Measurements from ENCODE around the gene CISH.

The CISH gene

DNA sequence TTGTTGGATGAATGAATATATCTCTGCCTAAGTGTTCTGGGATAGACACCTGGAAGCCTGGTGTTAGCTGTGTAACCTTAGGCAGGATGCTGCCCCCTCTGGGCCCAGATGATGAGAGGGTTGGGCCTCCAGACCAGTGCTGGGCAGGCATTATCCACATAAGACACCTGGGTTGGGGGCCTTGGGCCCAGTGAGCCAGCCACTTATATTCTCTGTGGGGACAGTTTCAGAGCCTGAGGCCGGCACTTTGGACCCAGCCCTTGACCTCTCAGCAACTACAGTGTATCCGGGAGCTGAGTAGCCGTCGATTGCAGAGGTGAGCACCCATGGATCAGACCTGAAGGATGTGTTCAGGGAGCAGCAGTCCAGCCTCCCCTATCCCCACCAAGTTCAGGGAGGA, 40.1 kb downstream of the CISH start:
- no peak for DNase-seq (ENCODE audit: low spot score)

DNA sequence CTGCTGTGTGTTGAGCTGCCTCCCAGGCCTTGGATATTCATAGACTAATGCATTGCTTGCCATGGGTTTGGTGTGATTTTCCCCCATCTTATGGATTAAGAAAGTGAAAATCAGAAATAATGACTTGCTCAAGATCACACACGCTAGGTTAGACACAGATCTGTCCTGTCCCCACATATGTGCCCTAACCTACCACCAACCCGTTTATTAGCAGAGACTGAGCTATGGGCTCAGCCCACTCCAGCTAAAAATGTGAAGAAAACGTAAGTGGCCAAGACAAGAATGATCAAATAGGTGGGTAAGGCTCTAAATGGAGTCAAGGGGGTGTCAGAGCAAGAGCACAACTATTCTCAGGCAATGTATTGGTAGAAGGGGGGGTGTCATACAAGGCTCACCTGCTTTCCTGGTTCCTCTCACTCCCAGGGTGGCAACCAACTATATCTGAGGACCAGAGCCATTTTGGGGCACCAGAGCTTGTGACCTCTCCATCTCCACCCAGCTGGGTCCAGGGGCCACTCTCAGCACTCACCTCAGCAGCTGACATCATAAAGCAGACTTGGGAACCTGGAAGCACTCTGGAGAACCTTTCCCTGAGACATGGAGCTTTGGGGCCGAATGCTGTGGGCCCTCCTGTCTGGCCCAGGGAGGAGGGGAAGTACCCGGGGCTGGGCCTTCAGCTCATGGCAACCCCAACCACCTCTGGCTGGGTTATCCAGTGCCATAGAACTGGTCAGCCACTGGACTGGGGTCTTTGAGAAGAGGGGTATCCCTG, 40.9 kb downstream of the CISH start:
- DNase-seq (ENCODE audit: low spot score): no peak

DNA sequence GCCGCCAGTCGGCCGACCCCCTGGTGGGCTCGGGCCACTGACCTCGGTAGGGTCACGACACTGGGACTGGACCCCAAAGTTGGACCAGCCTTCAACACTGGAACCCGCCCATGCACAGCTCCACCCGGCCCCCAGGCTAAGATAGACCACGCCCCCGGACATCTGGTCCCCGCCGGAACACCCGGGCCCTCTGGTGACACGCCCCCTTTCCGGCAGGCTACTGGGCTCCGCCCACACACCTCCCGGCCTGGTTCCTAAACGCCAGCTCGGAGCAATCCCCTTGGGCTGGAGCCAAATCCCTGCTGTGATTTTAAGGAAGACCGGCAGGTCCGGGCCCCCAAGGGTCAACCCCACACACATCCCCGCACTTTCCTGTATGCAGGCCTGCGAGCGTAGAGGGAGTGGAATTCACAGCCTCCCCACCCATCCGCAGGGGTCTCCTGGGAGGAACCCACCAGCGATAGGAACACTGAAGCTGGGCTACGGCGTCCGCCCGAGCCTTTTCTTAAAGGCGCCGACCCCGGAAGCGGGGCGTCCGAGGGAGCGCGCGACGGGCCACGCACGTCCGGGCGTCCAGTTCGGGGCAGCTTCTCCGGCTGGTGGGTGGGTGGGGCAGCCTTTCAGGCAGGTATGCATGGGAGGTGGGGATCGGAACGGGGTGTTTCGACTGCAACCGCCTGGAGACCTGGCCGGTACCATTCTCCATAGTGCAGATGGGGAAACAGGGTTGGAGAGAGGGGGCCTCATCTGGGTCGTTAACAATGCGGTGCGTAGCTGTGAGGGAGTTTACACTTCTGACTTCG, 42.4 kb downstream of the CISH start, which contains the start of gene HEMK1:
Gene HEMK1, plus strand, starts transcription at position 576 of the 803 bp plus-strand sequence. CDS start 1,583 bp downstream, outside the sequence.
- DNase-seq (ENCODE audit: low spot score): peak; percentile 100

DNA sequence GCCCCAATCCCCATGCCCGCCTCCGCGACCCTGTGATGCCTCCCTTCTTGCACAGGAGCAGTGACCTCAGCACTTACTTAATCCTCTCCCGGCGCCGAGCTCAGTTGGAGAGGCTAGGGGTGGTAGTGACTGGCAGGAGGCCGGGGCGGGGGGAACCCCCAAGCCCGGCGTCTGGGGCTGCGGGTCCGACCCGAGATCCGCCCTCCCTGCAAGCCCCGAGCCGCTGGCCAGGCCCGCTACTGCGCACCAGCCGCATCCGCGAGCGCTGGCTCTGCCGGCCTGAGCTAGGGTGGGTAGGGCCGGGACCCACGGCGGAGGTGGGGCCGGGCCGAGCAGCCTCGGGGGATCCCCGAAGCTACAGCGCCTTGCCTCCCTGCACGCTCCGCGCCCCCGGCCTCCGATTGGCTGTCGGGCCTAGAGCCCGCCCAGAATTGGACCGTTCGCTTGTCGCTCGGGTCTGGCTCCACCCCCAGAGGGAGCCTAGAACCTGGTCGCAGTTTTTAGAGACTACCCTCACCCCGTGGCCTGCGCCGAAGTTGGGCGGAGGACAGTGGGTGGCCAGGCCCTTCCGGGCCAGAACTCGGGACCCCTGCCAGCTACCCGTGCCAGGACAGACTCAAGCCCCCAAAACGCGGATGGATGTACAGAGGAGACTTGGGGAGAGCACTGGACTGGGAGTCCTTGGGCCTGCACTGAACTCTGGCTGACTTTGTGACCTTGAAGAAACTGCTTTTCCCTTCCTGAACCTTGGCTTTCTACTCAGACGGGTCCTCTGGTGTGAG, 44.0 kb downstream of the CISH start, which contains the start of gene C3orf18:
Gene C3orf18, minus strand, starts transcription at position 362 of the 782 bp plus-strand sequence. CDS start 2,048 bp downstream, outside the sequence.
- peak; percentile 99 for DNase-seq (ENCODE audit: low spot score)

DNA sequence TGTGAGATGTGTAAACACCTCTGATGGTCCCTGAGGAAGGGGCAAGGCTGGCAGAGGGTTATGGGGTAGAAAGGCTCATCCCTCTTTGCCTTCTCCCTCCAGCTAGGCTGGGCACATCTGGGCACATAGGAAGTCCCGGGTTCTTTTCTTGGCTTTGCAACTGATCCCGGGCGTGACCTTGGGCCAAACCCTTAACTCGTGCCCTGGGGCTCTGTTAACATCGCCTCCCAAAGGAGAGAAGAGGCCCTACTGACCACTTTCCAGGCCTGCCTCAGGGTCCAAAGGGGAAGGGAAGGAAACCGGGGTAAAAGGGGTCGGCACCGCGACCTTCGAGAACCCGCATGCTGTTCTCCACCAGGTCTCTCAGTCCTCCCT, 44.6 kb downstream of the CISH start:
- no peak for DNase-seq (ENCODE audit: low spot score)

DNA sequence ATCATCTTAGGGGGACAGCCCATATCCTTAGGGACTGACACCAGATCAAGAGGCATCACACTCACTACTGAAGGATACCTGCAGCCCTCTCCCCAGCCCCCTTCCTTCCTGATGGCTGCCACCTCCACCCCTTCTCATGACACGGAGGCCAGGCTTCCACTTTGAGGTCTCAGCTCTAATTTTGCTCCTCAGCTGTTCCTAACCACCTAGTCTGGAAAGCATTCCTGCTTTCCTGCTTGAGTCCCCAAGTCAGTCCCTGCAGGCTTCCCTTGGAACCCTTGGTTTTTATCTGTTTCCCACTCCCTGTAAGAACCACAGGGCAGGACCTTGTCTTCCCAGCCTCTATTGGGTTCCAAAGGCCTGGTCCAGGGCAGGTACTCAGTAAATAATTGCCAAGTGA, 47.3 kb downstream of the CISH start:
- DNase-seq (ENCODE audit: low spot score): no peak

DNA sequence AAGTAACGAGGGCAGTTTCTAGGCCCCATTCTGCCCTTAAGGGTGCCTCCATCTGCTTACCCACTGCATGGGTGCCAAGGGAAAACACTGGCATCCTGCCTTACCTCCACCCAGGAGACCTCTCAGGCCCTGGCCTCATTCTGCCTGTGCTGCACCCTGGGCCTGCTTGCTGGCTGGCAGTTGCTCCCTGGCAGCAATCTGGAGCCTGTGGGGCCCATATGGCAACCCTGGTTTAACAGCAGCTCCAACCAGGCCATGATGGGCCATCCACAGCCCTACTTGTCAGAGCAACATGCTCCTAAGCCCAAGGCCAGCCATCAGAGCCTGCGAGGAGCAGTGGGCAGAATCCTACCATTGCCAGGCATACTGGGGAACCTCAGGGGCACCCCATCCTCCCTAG, 47.7 kb downstream of the CISH start:
- no peak for DNase-seq (ENCODE audit: low spot score)

DNA sequence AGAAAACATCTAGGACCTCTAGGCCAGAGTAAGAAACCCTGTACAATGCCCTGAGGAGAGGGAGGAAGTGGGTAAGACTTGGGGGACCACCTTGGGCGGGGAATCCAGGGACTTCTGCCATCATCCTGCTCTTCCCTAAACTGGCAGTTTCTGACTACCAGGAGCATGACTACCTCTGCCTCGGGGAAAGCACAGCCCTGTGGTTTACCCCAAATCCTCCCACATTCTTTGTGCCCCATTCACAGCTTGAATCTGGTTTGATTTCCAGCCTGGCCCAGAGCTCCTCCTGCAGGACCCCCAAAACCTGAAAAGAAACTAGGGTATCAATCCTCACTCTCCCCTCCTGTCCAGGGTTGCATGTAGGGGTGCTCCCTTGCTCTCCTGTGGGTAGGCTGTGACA, 48.7 kb downstream of the CISH start:
- DNase-seq (ENCODE audit: low spot score): peak; percentile 86

DNA sequence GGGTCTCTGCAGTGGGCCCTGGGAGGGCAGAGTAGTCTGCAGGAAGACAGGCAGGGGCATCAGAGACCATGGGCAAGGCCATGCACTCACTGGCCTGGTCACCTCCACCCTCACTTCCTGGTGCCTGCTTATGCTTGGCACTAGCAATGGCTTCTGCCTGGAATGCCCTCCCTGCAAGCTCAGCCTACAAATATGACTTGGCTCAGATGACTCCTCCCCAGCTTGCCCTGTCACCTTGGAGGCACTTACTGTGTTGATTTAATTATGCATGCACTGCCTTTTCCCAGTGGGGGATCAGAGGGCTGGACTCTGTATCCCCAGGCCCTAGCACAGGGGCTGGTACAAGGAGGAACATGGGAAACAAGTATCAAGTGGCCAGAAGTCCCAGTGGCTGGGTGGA, 51.9 kb downstream of the CISH start:
- no peak for DNase-seq (ENCODE audit: low spot score)

DNA sequence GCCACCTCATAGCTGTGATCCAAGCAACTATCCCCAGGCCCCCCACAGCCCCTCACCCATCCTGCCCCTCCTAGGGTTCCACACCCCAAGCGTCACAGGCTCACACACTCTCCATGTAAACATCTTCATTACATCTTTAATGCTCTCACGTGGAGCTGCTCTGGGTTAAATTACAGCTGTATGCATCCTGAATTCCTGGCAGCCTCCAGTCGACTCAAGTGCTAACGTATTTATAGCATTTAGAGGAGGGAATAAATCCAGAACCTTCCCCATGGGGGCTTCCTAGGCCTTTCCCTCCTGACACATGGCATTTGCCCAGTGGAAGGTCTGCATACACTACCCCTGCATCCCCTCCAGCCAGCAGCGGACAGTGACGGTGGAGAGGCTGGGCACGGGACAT, 53.7 kb downstream of the CISH start:
- no peak for DNase-seq (ENCODE audit: low spot score)

DNA sequence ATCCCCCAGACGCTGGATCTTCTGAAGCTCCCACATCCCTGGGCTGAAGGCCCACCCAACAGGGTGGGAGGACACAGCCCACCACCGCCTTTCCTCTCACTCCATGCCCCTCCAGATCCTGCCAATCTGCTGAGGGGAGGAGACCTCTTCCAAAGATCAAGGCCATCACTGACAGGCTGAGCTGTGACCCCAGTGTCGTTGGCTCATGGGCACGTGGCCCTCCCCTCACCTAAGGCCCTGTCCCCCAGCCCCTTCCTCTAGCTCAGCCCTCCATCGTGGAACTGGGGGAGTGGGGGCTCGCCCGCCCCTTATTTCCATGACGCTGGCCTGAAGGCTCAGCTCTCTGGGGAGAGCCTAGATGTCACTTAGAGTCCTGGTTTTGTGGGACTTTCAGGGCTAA, 54.5 kb downstream of the CISH start:
- no peak for DNase-seq (ENCODE audit: low spot score)
